H9 (cell line): Measurements from ENCODE around the gene MAJIN. TPM values are rescaled to one million over a fixed set of nuclear protein-coding genes. Genes with fewer than 3 reads are reported as not detected.

Source experiments
- DNase-seq: peaks from one replicate; pipeline ENCODE4 v3.0.0-alpha.2; 2017
- H2AFZ ChIP-seq: one replicate; pipeline ENCODE4 v1.6.1; 2013; ENCODE audit warnings: mild to moderate bottlenecking, low read length, control low read depth, moderate library complexity
- H2AK5ac ChIP-seq: 2 replicates; pipeline ENCODE4 v1.6.1; 2013; ENCODE audit warnings: low read length, control low read depth, mixed read lengths; ENCODE audit not compliant: insufficient read length
- H2BK120ac ChIP-seq: one replicate; pipeline ENCODE4 v1.6.1; 2013; ENCODE audit warnings: low read depth, mild to moderate bottlenecking, low read length, control low read depth, inconsistent platforms; ENCODE audit not compliant: poor library complexity, severe bottlenecking
- H2BK12ac ChIP-seq: 2 replicates; pipeline ENCODE4 v1.6.1; 2013; ENCODE audit warnings: low read length, control low read depth, mixed read lengths, low read depth; ENCODE audit not compliant: insufficient read length
- H2BK15ac ChIP-seq: 2 replicates; pipeline ENCODE4 v1.6.1; 2013; ENCODE audit warnings: low read depth, low read length, control low read depth
- H2BK20ac ChIP-seq: one replicate; pipeline ENCODE4 v1.6.1; 2013; ENCODE audit warnings: low read depth, mild to moderate bottlenecking, low read length, control low read depth, inconsistent platforms; ENCODE audit not compliant: poor library complexity, severe bottlenecking
- H2BK5ac ChIP-seq: 2 replicates; pipeline ENCODE4 v1.6.1; 2013; ENCODE audit warnings: low read length, control low read depth, mixed read lengths; ENCODE audit not compliant: insufficient read length
- H3K14ac ChIP-seq: 2 replicates; pipeline ENCODE4 v1.6.1; 2013; ENCODE audit warnings: low read length, control low read depth; ENCODE audit not compliant: insufficient read depth
- H3K18ac ChIP-seq: 2 replicates; pipeline ENCODE4 v1.6.1; 2013; ENCODE audit warnings: low read depth, mild to moderate bottlenecking, mixed read lengths, low read length, control low read depth; ENCODE audit not compliant: insufficient read length
- H3K23ac ChIP-seq: 2 replicates; pipeline ENCODE4 v1.6.1; 2013; ENCODE audit warnings: low read length, control low read depth, mixed read lengths, low read depth; ENCODE audit not compliant: insufficient read length
- H3K23me2 ChIP-seq: 2 replicates; pipeline ENCODE4 v1.6.1; 2013; ENCODE audit warnings: low read depth, mild to moderate bottlenecking, mixed read lengths, low read length, control low read depth; ENCODE audit not compliant: insufficient read length, poor library complexity, severe bottlenecking
- H3K27ac ChIP-seq: 2 replicates; pipeline ENCODE4 v1.5.1; 2013; ENCODE audit warnings: low read length, control low read depth, mixed read lengths, low read depth; ENCODE audit not compliant: insufficient read length
- H3K27me3 ChIP-seq: 2 replicates; pipeline ENCODE4 v1.6.1; 2013; ENCODE audit warnings: low read length, control low read depth, inconsistent platforms; ENCODE audit not compliant: insufficient read depth
- H3K4ac ChIP-seq: 2 replicates; pipeline ENCODE4 v1.6.1; 2013; ENCODE audit warnings: low read depth, mild to moderate bottlenecking, control low read depth, inconsistent platforms, low read length, moderate library complexity
- H3K4me1 ChIP-seq: 2 replicates; pipeline ENCODE4 v1.6.1; 2013; ENCODE audit warnings: low read length, control low read depth, inconsistent platforms; ENCODE audit not compliant: insufficient read depth
- H3K4me2 ChIP-seq: 2 replicates; pipeline ENCODE4 v1.6.1; 2013; ENCODE audit warnings: low read length, control low read depth, mixed read lengths; ENCODE audit not compliant: insufficient read length, insufficient read depth
- H3K56ac ChIP-seq: 2 replicates; pipeline ENCODE4 v1.6.1; 2013; ENCODE audit warnings: low read depth, mild to moderate bottlenecking, mixed read lengths, low read length, control low read depth; ENCODE audit not compliant: insufficient read length
- H3K79me1 ChIP-seq: 2 replicates; pipeline ENCODE4 v1.6.1; 2013; ENCODE audit warnings: low read depth, mild to moderate bottlenecking, moderate library complexity, low read length, control low read depth, inconsistent platforms; ENCODE audit not compliant: insufficient read depth, poor library complexity, severe bottlenecking
- H3K79me2 ChIP-seq: 2 replicates; pipeline ENCODE4 v1.6.1; 2013; ENCODE audit warnings: low read length, control low read depth, inconsistent platforms; ENCODE audit not compliant: insufficient read depth
- H3K9ac ChIP-seq: 2 replicates; pipeline ENCODE4 v1.6.1; 2013; ENCODE audit warnings: low read length, control low read depth, mixed read lengths; ENCODE audit not compliant: insufficient read length; ENCODE audit errors: extremely low read depth
- H3K9me3 ChIP-seq: one replicate; pipeline ENCODE4 v1.6.1; 2013; ENCODE audit warnings: low read depth, low read length, inconsistent platforms; ENCODE audit not compliant: control insufficient read depth
- H3T11ph ChIP-seq: one replicate; pipeline ENCODE4 v1.6.1; 2013; ENCODE audit warnings: mild to moderate bottlenecking, low read length, control low read depth, inconsistent platforms
- H4K20me1 ChIP-seq: one replicate; pipeline ENCODE4 v1.6.1; 2013; ENCODE audit not compliant: control insufficient read depth, insufficient read length, insufficient read depth
- H4K5ac ChIP-seq: 2 replicates; pipeline ENCODE4 v1.6.1; 2013; ENCODE audit warnings: low read depth, mild to moderate bottlenecking, mixed read lengths, low read length, control low read depth; ENCODE audit not compliant: insufficient read length
- H4K8ac ChIP-seq: replicated peaks from 2 replicates; pipeline ENCODE4 v1.6.1; 2013; ENCODE audit warnings: low read length, control low read depth, mixed read lengths, low read depth; ENCODE audit not compliant: insufficient read length
- H4K91ac ChIP-seq: 2 replicates; pipeline ENCODE4 v1.6.1; 2013; ENCODE audit warnings: low read depth, mild to moderate bottlenecking, moderate library complexity, mixed read lengths, low read length, control low read depth; ENCODE audit not compliant: insufficient read length
- H3K27ac Mint-ChIP-seq, 3 experiments: 2 replicates in 2 of 3; 3 replicates in 1 of 3; pipeline ENCODE4 v1.8.0; 2020 to 2021; ENCODE audit warnings: mixed read lengths in 3 of 3, mild to moderate bottlenecking in 1 of 3, moderate library complexity in 1 of 3
- H3K27me3 Mint-ChIP-seq: 2 replicates; pipeline ENCODE4 v1.8.0; 2021; ENCODE audit warnings: low read depth, mild to moderate bottlenecking, moderate library complexity, mixed read lengths
- H3K36me3 Mint-ChIP-seq, 3 experiments: 2 replicates in 2 of 3; 3 replicates in 1 of 3; pipeline ENCODE4 v1.8.0; 2020 to 2021; ENCODE audit warnings: low read depth in 3 of 3, mixed read lengths in 3 of 3; ENCODE audit not compliant: insufficient read depth in 1 of 3
- H3K4me1 Mint-ChIP-seq, 2 experiments: 2 replicates each; pipeline ENCODE4 v1.8.0; 2020; ENCODE audit warnings: mixed read lengths in 2 of 2
- H3K4me3 Mint-ChIP-seq, 2 experiments: 2 replicates in 1 of 2; 3 replicates in 1 of 2; pipeline ENCODE4 v1.8.0; 2020 to 2021; ENCODE audit warnings: mild to moderate bottlenecking in 2 of 2, mixed read lengths in 2 of 2, moderate library complexity in 1 of 2
- H3K9me3 Mint-ChIP-seq, 2 experiments: 2 replicates in 1 of 2; 3 replicates in 1 of 2; pipeline ENCODE4 v1.8.0; 2020; ENCODE audit warnings: mild to moderate bottlenecking in 2 of 2, mixed read lengths in 2 of 2, moderate library complexity in 1 of 2
- CTCF ChIP-seq: fragments of 200-600 bp; sonication (generic); conservative IDR thresholded peaks from 3 replicates; pipeline ENCODE4 v1.8.0; 2021; ENCODE audit warnings: antibody characterized with exemption, mild to moderate bottlenecking
- WGBS: extraction: QIAGEN DNeasy Blood & Tissue Kit; methylation state at CpG from one replicate; pipeline ENCODE4 v1.1.7; 2013; ENCODE audit warnings: missing lambda C conversion rate, low lambda C conversion rate, mixed read lengths; ENCODE audit not compliant: insufficient read length; ENCODE audit errors: extremely low coverage; 5-methylcytosine and 5-hydroxymethylcytosine counted together
- total RNA-seq: library from RNA; stranded (reverse); gene quantifications from 2 replicates; pipeline ENCODE4 v1.2.1, GENCODE V29; 2021

Gene MAJIN
- total RNA-seq, 1 experiment from 2014 or later = not detected

GRCh38 chr11:64931290-64931689 is 40.6 kb downstream of the MAJIN start:
- Histone ChIP-seq H3K23me2 (peaks cover 4% of the 10 kb centered on the region), H3K79me1 (no peaks in the 10 kb centered on the region), H3K27ac (no peak overlapping the region), H4K5ac (no peak overlapping the region), H4K8ac (no peak overlapping the region), H4K91ac (no peak overlapping the region), H3K23ac (no peak overlapping the region), H2AK5ac (no peak overlapping the region), H3K9ac (no peak overlapping the region), H3K56ac (no peak overlapping the region), H3T11ph (no peak overlapping the region), H2BK15ac (no peak overlapping the region), H3K27me3 (no peaks in the 10 kb centered on the region), H3K4me1 (peaks cover 7% of the 10 kb centered on the region; the same call in 1 of the 2 replicates), H2BK5ac (no peak overlapping the region), H2AFZ (no peak overlapping the region), H3K79me2 (no peaks in the 10 kb centered on the region), H3K14ac (no peak overlapping the region), H2BK12ac (no peak overlapping the region), H3K9me3 (no peaks in the 10 kb centered on the region), H3K4ac (no peak overlapping the region), H2BK120ac (no peak overlapping the region), H4K20me1 (no peaks in the 10 kb centered on the region), H3K4me2 (no peak overlapping the region), H3K18ac (no peak overlapping the region), H2BK20ac (no peak overlapping the region)
- Mint-ChIP-seq H3K4me1 (peaks cover 15 to 30% of the 10 kb centered on the region in 2 experiments), H3K27me3 (peaks cover 4% of the 10 kb centered on the region), H3K4me3 (no peak overlapping the region), H3K36me3 (peaks cover 0 to 4% (median 0%) of the 10 kb centered on the region in 3 experiments; a peak in 2 of 7 replicates), H3K9me3 (no peaks in the 10 kb centered on the region), H3K27ac (no peak overlapping the region)
- no peak for DNase-seq
- TF ChIP-seq CTCF = no peak
- no CpG with 5 or more reads among the region's 7 CpGs for WGBS
